ENCODE measurements around the gene MIPOL1.

- TF ChIP-seq EP300 (IDR thresholded peaks at IDR 0.05; ENCODE audit: low read depth): no peak
- TF ChIP-seq, protein P1, sequence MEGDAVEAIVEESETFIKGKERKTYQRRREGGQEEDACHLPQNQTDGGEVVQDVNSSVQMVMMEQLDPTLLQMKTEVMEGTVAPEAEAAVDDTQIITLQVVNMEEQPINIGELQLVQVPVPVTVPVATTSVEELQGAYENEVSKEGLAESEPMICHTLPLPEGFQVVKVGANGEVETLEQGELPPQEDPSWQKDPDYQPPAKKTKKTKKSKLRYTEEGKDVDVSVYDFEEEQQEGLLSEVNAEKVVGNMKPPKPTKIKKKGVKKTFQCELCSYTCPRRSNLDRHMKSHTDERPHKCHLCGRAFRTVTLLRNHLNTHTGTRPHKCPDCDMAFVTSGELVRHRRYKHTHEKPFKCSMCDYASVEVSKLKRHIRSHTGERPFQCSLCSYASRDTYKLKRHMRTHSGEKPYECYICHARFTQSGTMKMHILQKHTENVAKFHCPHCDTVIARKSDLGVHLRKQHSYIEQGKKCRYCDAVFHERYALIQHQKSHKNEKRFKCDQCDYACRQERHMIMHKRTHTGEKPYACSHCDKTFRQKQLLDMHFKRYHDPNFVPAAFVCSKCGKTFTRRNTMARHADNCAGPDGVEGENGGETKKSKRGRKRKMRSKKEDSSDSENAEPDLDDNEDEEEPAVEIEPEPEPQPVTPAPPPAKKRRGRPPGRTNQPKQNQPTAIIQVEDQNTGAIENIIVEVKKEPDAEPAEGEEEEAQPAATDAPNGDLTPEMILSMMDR (IDR thresholded peaks at IDR 0.05): no peak
Measured at GRCh38 chr14:37539992-37540391, 342.3 kb downstream of the MIPOL1 start.
